GM19455 (cell line): ENCODE data around the gene ZDHHC20.
"Not testable (repeated sequence)": the region's sequence is repeated elsewhere in the genome, so short reads cannot be mapped to it uniquely, and the experiment has no call there.

ENCODE experiments used
- ATAC-seq: cut with Tn5 transposase; IDR thresholded peaks from one replicate; pipeline ENCODE4 v1.9.1; 2021; ENCODE audit not compliant: unreplicated experiment

The ZDHHC20 gene

GRCh38 chr13:21435687-21436151 is 23.4 kb downstream of the ZDHHC20 start:
- peak; percentile 98 for ATAC-seq

- no peak for ATAC-seq
These were observed 23.9 kb downstream of the ZDHHC20 start for GRCh38 chr13:21435231-21435630.

GRCh38 chr13:21434588-21434987 is 24.5 kb downstream of the ZDHHC20 start:
- ATAC-seq: no peak

- no peak for ATAC-seq
These were observed 29.9 kb downstream of the ZDHHC20 start for GRCh38 chr13:21429211-21429610.

GRCh38 chr13:21427741-21428140 is 31.4 kb downstream of the ZDHHC20 start:
- no peak for ATAC-seq

- no peak for ATAC-seq
These were observed 32.9 kb downstream of the ZDHHC20 start for GRCh38 chr13:21426238-21426637.

- ATAC-seq: no peak
These were observed 38.4 kb downstream of the ZDHHC20 start for GRCh38 chr13:21420706-21421105.

GRCh38 chr13:21413013-21413412 is 46.1 kb downstream of the ZDHHC20 start:
- ATAC-seq: no peak

GRCh38 chr13:21410453-21410852 is 48.6 kb downstream of the ZDHHC20 start:
- ATAC-seq: not testable (repeated sequence)

GRCh38 chr13:21405309-21405708 is 53.8 kb downstream of the ZDHHC20 start:
- no peak for ATAC-seq

GRCh38 chr13:21402586-21403307 is 56.4 kb downstream of the ZDHHC20 start:
- no peak for ATAC-seq

GRCh38 chr13:21399741-21400140 is 59.4 kb downstream of the ZDHHC20 start:
- no peak for ATAC-seq

- ATAC-seq: no peak
These were observed 63.1 kb downstream of the ZDHHC20 start for GRCh38 chr13:21395953-21396352.

GRCh38 chr13:21389124-21389523 is 70.0 kb downstream of the ZDHHC20 start:
- ATAC-seq: no peak

- ATAC-seq: no peak
These were observed 73.4 kb downstream of the ZDHHC20 start for GRCh38 chr13:21385710-21386109.

GRCh38 chr13:21383090-21383489 is 76.0 kb downstream of the ZDHHC20 start:
- ATAC-seq: no peak

- not testable (repeated sequence) for ATAC-seq
These were observed 81.8 kb downstream of the ZDHHC20 start for GRCh38 chr13:21376998-21377985.

- no peak for ATAC-seq
These were observed 86.6 kb downstream of the ZDHHC20 start for GRCh38 chr13:21372530-21372929.

GRCh38 chr13:21371011-21371410 is 88.1 kb downstream of the ZDHHC20 start:
- ATAC-seq: no peak

GRCh38 chr13:21365574-21365973 is 93.5 kb downstream of the ZDHHC20 start:
- ATAC-seq: no peak

- no peak for ATAC-seq
These were observed 94.2 kb downstream of the ZDHHC20 start for GRCh38 chr13:21364916-21365315.

- ATAC-seq: no peak
These were observed 94.7 kb downstream of the ZDHHC20 start for GRCh38 chr13:21364357-21364756.
